Activated T-helper 17 cell treated with anti-CD3 and anti-CD28 coated beads, Interleukin-2, amount 50 U/mL, for 72 hours (primary cell): ENCODE results near the gene SIGLEC7. TPM values are rescaled to one million over a fixed set of nuclear protein-coding genes. Genes with fewer than 3 reads are reported as not detected.
A peak's percentile ranks its signal among the peaks of the same experiment; 100 is the strongest.
"Not testable (repeated sequence)": the region's sequence is repeated elsewhere in the genome, so short reads cannot be mapped to it uniquely, and the experiment has no call there.

Source experiments
- ATAC-seq: fragments of 150-1000 bp; cut with Tn5 transposase; replicated peaks from 2 replicates; pipeline ENCODE4 v1.10.0; 2021; ENCODE audit warnings: mild to moderate bottlenecking, moderate library complexity
- H3K27ac Mint-ChIP-seq: one replicate; pipeline ENCODE4 v1.8.0; 2022; ENCODE audit warnings: mixed read lengths
- H3K27me3 Mint-ChIP-seq: one replicate; pipeline ENCODE4 v1.8.0; 2022; ENCODE audit warnings: mixed read lengths
- H3K36me3 Mint-ChIP-seq: one replicate; pipeline ENCODE4 v1.8.0; 2022; ENCODE audit warnings: low read depth, mild to moderate bottlenecking, mixed read lengths
- H3K4me1 Mint-ChIP-seq: one replicate; pipeline ENCODE4 v1.8.0; 2022; ENCODE audit warnings: mixed read lengths
- H3K4me3 Mint-ChIP-seq: one replicate; pipeline ENCODE4 v1.8.0; 2022; ENCODE audit warnings: mild to moderate bottlenecking, mixed read lengths
- H3K9me3 Mint-ChIP-seq: one replicate; pipeline ENCODE4 v1.8.0; 2022; ENCODE audit warnings: mixed read lengths
- total RNA-seq, 2 donors: library from RNA; stranded (reverse); gene quantifications; one replicate each; pipeline ENCODE4 v1.2.3, GENCODE V29; 2022

SIGLEC7 gene
- total RNA-seq, 2 donors from 2014 or later = not detected

GRCh38 chr19:51161266-51161665 is 19.2 kb downstream of the SIGLEC7 start:
- ATAC-seq = peak; percentile 74
- Mint-ChIP-seq H3K36me3 (no peaks in the 10 kb centered on the region), H3K27ac (no peak overlapping the region), H3K4me1 (peaks cover 8% of the 10 kb centered on the region), H3K9me3 (no peaks in the 10 kb centered on the region), H3K27me3 (peaks cover 3% of the 10 kb centered on the region), H3K4me3 (no peak overlapping the region)

- Mint-ChIP-seq H3K4me3 (no peak overlapping the region), H3K4me1 (peaks cover 8% of the 10 kb centered on the region), H3K9me3 (no peaks in the 10 kb centered on the region), H3K36me3 (no peaks in the 10 kb centered on the region), H3K27ac (no peak overlapping the region), H3K27me3 (peaks cover 3% of the 10 kb centered on the region)
- ATAC-seq = no peak
Measured at GRCh38 chr19:51161867-51162496, 19.9 kb downstream of the SIGLEC7 start.

GRCh38 chr19:51163257-51163656 is 21.2 kb downstream of the SIGLEC7 start:
- Mint-ChIP-seq H3K4me1 (peaks cover 8% of the 10 kb centered on the region), H3K27ac (no peak overlapping the region), H3K4me3 (no peak overlapping the region), H3K36me3 (no peaks in the 10 kb centered on the region), H3K27me3 (peaks cover 3% of the 10 kb centered on the region), H3K9me3 (no peaks in the 10 kb centered on the region)
- ATAC-seq = no peak

GRCh38 chr19:51164215-51164614 is 22.1 kb downstream of the SIGLEC7 start:
- H3K36me3 Mint-ChIP-seq = no peaks in the 10 kb centered on the region
- no peak for ATAC-seq
- no peak overlapping the region for H3K4me3 Mint-ChIP-seq
- H3K27ac Mint-ChIP-seq = no peak overlapping the region
- no peaks in the 10 kb centered on the region for H3K4me1 Mint-ChIP-seq
- H3K9me3 Mint-ChIP-seq = no peaks in the 10 kb centered on the region
- H3K27me3 Mint-ChIP-seq = peaks cover 5% of the 10 kb centered on the region

- Mint-ChIP-seq H3K4me3 (peak overlapping the region; percentile 50), H3K27ac (no peak overlapping the region), H3K4me1 (no peaks in the 10 kb centered on the region), H3K36me3 (no peaks in the 10 kb centered on the region), H3K27me3 (peaks cover 15% of the 10 kb centered on the region), H3K9me3 (no peaks in the 10 kb centered on the region)
- peak; percentile 65 for ATAC-seq
Measured at GRCh38 chr19:51166846-51167490, 24.9 kb downstream of the SIGLEC7 start.

- Mint-ChIP-seq H3K36me3 (no peaks in the 10 kb centered on the region), H3K27ac (no peak overlapping the region), H3K27me3 (peaks cover 15% of the 10 kb centered on the region), H3K4me1 (no peaks in the 10 kb centered on the region), H3K4me3 (no peak overlapping the region), H3K9me3 (no peaks in the 10 kb centered on the region)
- no peak for ATAC-seq
Measured at GRCh38 chr19:51168564-51169282, 26.6 kb downstream of the SIGLEC7 start.

- not testable (repeated sequence) for ATAC-seq, H3K4me3 Mint-ChIP-seq, H3K4me1 Mint-ChIP-seq, H3K36me3 Mint-ChIP-seq, H3K27ac Mint-ChIP-seq, H3K9me3 Mint-ChIP-seq
- peaks cover 15% of the 10 kb centered on the region for H3K27me3 Mint-ChIP-seq
Measured at GRCh38 chr19:51169283-51169918, 27.3 kb downstream of the SIGLEC7 start.

- Mint-ChIP-seq H3K27ac (no peak overlapping the region), H3K4me1 (no peaks in the 10 kb centered on the region)
- ATAC-seq = no peak
Measured at GRCh38 chr19:51172223-51172622, 30.1 kb downstream of the SIGLEC7 start.

GRCh38 chr19:51173681-51174080 is 31.6 kb downstream of the SIGLEC7 start:
- H3K4me3 Mint-ChIP-seq = no peak overlapping the region
- H3K9me3 Mint-ChIP-seq = no peaks in the 10 kb centered on the region
- no peak overlapping the region for H3K27ac Mint-ChIP-seq
- no peak for ATAC-seq
- peaks cover 12% of the 10 kb centered on the region for H3K27me3 Mint-ChIP-seq
- H3K36me3 Mint-ChIP-seq = no peaks in the 10 kb centered on the region
- no peaks in the 10 kb centered on the region for H3K4me1 Mint-ChIP-seq

More at GRCh38 chr19:51172223-51172622, 30.1 kb downstream of the SIGLEC7 start:
- no peaks in the 10 kb centered on the region for H3K36me3 Mint-ChIP-seq
- H3K9me3 Mint-ChIP-seq = no peaks in the 10 kb centered on the region
- no peak overlapping the region for H3K4me3 Mint-ChIP-seq
- H3K27me3 Mint-ChIP-seq = peaks cover 15% of the 10 kb centered on the region

GRCh38 chr19:51179256-51179655 is 37.2 kb downstream of the SIGLEC7 start:
- no peak overlapping the region for H3K4me3 Mint-ChIP-seq
- H3K36me3 Mint-ChIP-seq = no peaks in the 10 kb centered on the region
- H3K9me3 Mint-ChIP-seq = no peaks in the 10 kb centered on the region
- no peaks in the 10 kb centered on the region for H3K4me1 Mint-ChIP-seq
- peaks cover 6% of the 10 kb centered on the region for H3K27me3 Mint-ChIP-seq
- H3K27ac Mint-ChIP-seq = no peak overlapping the region
- ATAC-seq = no peak

GRCh38 chr19:51181377-51181912 is 39.3 kb downstream of the SIGLEC7 start:
- Mint-ChIP-seq H3K4me3 (no peak overlapping the region), H3K9me3 (no peaks in the 10 kb centered on the region), H3K36me3 (no peaks in the 10 kb centered on the region), H3K27ac (no peak overlapping the region), H3K4me1 (no peaks in the 10 kb centered on the region), H3K27me3 (peaks cover 13% of the 10 kb centered on the region)
- no peak for ATAC-seq

GRCh38 chr19:51181913-51182419 is 39.9 kb downstream of the SIGLEC7 start:
- H3K4me1 Mint-ChIP-seq = no peaks in the 10 kb centered on the region
- H3K36me3 Mint-ChIP-seq = no peaks in the 10 kb centered on the region
- ATAC-seq = no peak
- no peaks in the 10 kb centered on the region for H3K9me3 Mint-ChIP-seq
- H3K27me3 Mint-ChIP-seq = peaks cover 13% of the 10 kb centered on the region
- no peak overlapping the region for H3K4me3 Mint-ChIP-seq
- H3K27ac Mint-ChIP-seq = no peak overlapping the region

GRCh38 chr19:51183629-51184028 is 41.5 kb downstream of the SIGLEC7 start:
- H3K27me3 Mint-ChIP-seq = peaks cover 17% of the 10 kb centered on the region
- no peaks in the 10 kb centered on the region for H3K4me1 Mint-ChIP-seq
- H3K9me3 Mint-ChIP-seq = no peaks in the 10 kb centered on the region
- no peaks in the 10 kb centered on the region for H3K36me3 Mint-ChIP-seq
- H3K4me3 Mint-ChIP-seq = no peak overlapping the region
- ATAC-seq = no peak
- H3K27ac Mint-ChIP-seq = no peak overlapping the region
